ENCODE data around the gene TMEM231. TPM values are rescaled to one million over a fixed set of nuclear protein-coding genes. Genes with fewer than 3 reads are reported as not detected.

Gene TMEM231
- total RNA-seq, 1 experiment from 2014 or later, result 3.4 TPM

GRCh38 chr16:75567911-75568310 lies 11.9 kb upstream of the TMEM231 start:
- Histone ChIP-seq H2AK5ac (ENCODE audit: insufficient read length, low read length) (no peak overlapping the region), H2AFZ (ENCODE audit: low read length) (no peak overlapping the region), H2BK12ac (ENCODE audit: insufficient read length, low read depth, low read length) (no peak overlapping the region), H2BK15ac (ENCODE audit: low read depth, low read length) (no peak overlapping the region), H3K4me1 (ENCODE audit: insufficient read depth, low read length) (peaks cover 11% of the 10 kb centered on the region; the same call in 1 of the 2 replicates), H4K8ac (replicated peaks; ENCODE audit: insufficient read length, low read depth, low read length) (no peak overlapping the region), H2BK20ac (ENCODE audit: low read depth, low read length, poor library complexity, severe bottlenecking) (no peak overlapping the region), H3K23ac (ENCODE audit: insufficient read length, low read depth, low read length) (no peak overlapping the region), H3K56ac (ENCODE audit: insufficient read length, low read depth, low read length) (no peak overlapping the region), H3K79me1 (ENCODE audit: insufficient read depth, low read depth, low read length, poor library complexity, severe bottlenecking) (no peaks in the 10 kb centered on the region), H2BK5ac (ENCODE audit: insufficient read length, low read length) (no peak overlapping the region), H3K14ac (ENCODE audit: insufficient read depth, low read length) (no peak overlapping the region), H4K20me1 (ENCODE audit: control insufficient read depth, insufficient read depth, insufficient read length) (no peaks in the 10 kb centered on the region), H3K9ac (ENCODE audit: extremely low read depth, insufficient read length, low read length) (no peak overlapping the region), H3K18ac (ENCODE audit: insufficient read length, low read depth, low read length) (no peak overlapping the region), H3T11ph (ENCODE audit: low read length) (no peak overlapping the region), H3K27me3 (ENCODE audit: insufficient read depth, low read length) (no peaks in the 10 kb centered on the region), H3K79me2 (ENCODE audit: insufficient read depth, low read length) (no peaks in the 10 kb centered on the region; the same call in 1 of the 2 replicates), H4K5ac (ENCODE audit: insufficient read length, low read depth, low read length) (no peak overlapping the region), H2BK120ac (ENCODE audit: low read depth, low read length, poor library complexity, severe bottlenecking) (no peak overlapping the region), H4K91ac (ENCODE audit: insufficient read length, low read depth, low read length) (no peak overlapping the region), H3K23me2 (ENCODE audit: insufficient read length, low read depth, low read length, poor library complexity, severe bottlenecking) (peaks cover 11% of the 10 kb centered on the region), H3K4ac (ENCODE audit: low read depth, low read length) (no peak overlapping the region), H3K9me3 (ENCODE audit: control insufficient read depth, low read depth, low read length) (no peaks in the 10 kb centered on the region), H3K4me2 (ENCODE audit: insufficient read depth, insufficient read length, low read length) (no peak overlapping the region), H3K27ac (ENCODE audit: insufficient read length, low read depth, low read length) (no peak overlapping the region)
- Mint-ChIP-seq H3K36me3 (ENCODE audit: insufficient read depth in 1 of 3, low read depth in 3 of 3) (peaks cover 10 to 43% (median 36%) of the 10 kb centered on the region in 3 experiments), H3K4me3 (peak overlapping the region; percentile 96 to 99; a peak in 4 of 5 replicates), H3K27ac (no peak overlapping the region), H3K4me1 (peaks cover 23 to 28% of the 10 kb centered on the region in 2 experiments), H3K9me3 (no peaks in the 10 kb centered on the region), H3K27me3 (ENCODE audit: low read depth) (no peaks in the 10 kb centered on the region)
- DNase-seq, result no peak
- no CpG with 5 or more reads among the region's 4 CpGs for WGBS (ENCODE audit: extremely low coverage, insufficient read length, low lambda C conversion rate)
- no peak for TF ChIP-seq CTCF (conservative IDR thresholded peaks at IDR 0.05)
